Fibroblast of the aortic adventitia (primary cell): ENCODE data around the gene PALLD. TPM values are rescaled to one million over a fixed set of nuclear protein-coding genes. Genes with fewer than 3 reads are reported as not detected.
A peak's percentile ranks its signal among the peaks of the same experiment; 100 is the strongest.

Experiments
- DNase-seq: peaks from one replicate; pipeline ENCODE4 v3.0.0-alpha.2; 2010; ENCODE audit warnings: low read depth
- H3K4me3 ChIP-seq: 2 replicates; pipeline ENCODE4 v1.5.1; 2011; ENCODE audit warnings: low read depth, mild to moderate bottlenecking, control low read depth, low read length, moderate library complexity
- total RNA-seq: library from RNA; depleted of rRNA; stranded (reverse); fragments of >200 nt; gene quantifications from 2 replicates; pipeline ENCODE4 v1.2.3, GENCODE V29; 2012; ENCODE audit warnings: low replicate concordance
- TF ChIP-seq, protein P1 (sequence below): IDR thresholded peaks from 2 replicates; pipeline ENCODE4 v1.5.1; 2011; ENCODE audit warnings: mild to moderate bottlenecking, low read length, control low read depth, inconsistent platforms; ENCODE audit not compliant: insufficient read depth

PALLD gene
- total RNA-seq, 1 donor, result 52.1 TPM

DNA sequence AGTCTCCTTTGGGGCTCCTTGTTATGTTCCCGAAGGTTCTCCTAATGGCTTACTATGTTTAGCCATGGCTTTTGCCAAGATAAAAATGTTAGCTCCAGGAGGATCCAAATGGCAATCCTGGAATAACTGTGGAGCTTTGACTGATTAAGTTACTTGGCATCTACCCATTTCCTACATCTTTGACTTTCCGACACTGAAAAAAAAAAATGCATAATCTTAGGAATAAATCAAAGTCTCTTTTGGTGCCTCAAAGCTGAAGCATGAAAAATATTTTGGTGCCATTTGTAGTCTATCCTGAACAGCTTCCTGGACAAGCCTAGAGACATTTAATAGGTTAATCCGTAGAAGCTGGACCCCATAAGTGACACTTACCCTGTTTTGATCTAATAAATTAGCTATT, 191.7 kb downstream of the PALLD start:
- TF ChIP-seq, protein P1, sequence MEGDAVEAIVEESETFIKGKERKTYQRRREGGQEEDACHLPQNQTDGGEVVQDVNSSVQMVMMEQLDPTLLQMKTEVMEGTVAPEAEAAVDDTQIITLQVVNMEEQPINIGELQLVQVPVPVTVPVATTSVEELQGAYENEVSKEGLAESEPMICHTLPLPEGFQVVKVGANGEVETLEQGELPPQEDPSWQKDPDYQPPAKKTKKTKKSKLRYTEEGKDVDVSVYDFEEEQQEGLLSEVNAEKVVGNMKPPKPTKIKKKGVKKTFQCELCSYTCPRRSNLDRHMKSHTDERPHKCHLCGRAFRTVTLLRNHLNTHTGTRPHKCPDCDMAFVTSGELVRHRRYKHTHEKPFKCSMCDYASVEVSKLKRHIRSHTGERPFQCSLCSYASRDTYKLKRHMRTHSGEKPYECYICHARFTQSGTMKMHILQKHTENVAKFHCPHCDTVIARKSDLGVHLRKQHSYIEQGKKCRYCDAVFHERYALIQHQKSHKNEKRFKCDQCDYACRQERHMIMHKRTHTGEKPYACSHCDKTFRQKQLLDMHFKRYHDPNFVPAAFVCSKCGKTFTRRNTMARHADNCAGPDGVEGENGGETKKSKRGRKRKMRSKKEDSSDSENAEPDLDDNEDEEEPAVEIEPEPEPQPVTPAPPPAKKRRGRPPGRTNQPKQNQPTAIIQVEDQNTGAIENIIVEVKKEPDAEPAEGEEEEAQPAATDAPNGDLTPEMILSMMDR, result no peak
- no peak for DNase-seq
- no peak overlapping the region for H3K4me3 ChIP-seq

GRCh38 chr4:168689791-168690190, 192.9 kb downstream of the PALLD start:
- DNase-seq, result no peak
- no peak overlapping the region for H3K4me3 ChIP-seq
- TF ChIP-seq, protein P1, result no peak

DNA sequence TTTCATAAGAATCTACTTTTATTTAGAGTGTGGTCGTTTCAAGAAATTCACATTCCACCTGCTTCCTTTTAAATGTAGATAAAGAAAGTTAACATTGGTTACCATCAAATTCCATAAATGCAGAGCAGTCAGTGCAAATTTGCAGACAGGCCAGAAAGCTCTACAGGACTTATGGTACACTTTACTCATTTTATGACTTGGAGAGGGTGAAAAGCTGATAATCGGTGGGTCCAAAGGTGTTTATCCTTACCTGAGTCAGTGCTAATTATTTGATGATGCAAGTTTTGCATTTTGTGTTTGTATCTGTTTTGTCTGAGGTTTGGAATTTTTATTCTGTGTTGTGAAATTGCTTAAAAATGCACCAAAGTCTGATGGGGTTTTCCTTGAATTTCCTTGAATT, 193.3 kb downstream of the PALLD start:
- no peak overlapping the region for H3K4me3 ChIP-seq
- no peak for DNase-seq
- TF ChIP-seq, protein P1, result no peak

GRCh38 chr4:168691631-168692369, 194.9 kb downstream of the PALLD start:
- no peak overlapping the region for H3K4me3 ChIP-seq
- TF ChIP-seq, protein P1, result no peak
- no peak for DNase-seq

GRCh38 chr4:168693750-168694490, 197.1 kb downstream of the PALLD start:
- DNase-seq, result no peak
- TF ChIP-seq, protein P1, result no peak
- H3K4me3 ChIP-seq, result no peak overlapping the region

- no peak overlapping the region for H3K4me3 ChIP-seq
- TF ChIP-seq, protein P1, result no peak
- peak; percentile 25 for DNase-seq
Measured at GRCh38 chr4:168694667-168695066, 197.8 kb downstream of the PALLD start.
